H9 (cell line): ENCODE measurements around the gene GRAP2. TPM values are rescaled to one million over a fixed set of nuclear protein-coding genes. Genes with fewer than 3 reads are reported as not detected.

Source experiments
- DNase-seq: peaks from one replicate; pipeline ENCODE4 v3.0.0-alpha.2; 2017
- H2AFZ ChIP-seq: one replicate; pipeline ENCODE4 v1.6.1; 2013; ENCODE audit warnings: mild to moderate bottlenecking, low read length, control low read depth, moderate library complexity
- H2AK5ac ChIP-seq: 2 replicates; pipeline ENCODE4 v1.6.1; 2013; ENCODE audit warnings: low read length, control low read depth, mixed read lengths; ENCODE audit not compliant: insufficient read length
- H2BK120ac ChIP-seq: one replicate; pipeline ENCODE4 v1.6.1; 2013; ENCODE audit warnings: low read depth, mild to moderate bottlenecking, low read length, control low read depth, inconsistent platforms; ENCODE audit not compliant: poor library complexity, severe bottlenecking
- H2BK12ac ChIP-seq: 2 replicates; pipeline ENCODE4 v1.6.1; 2013; ENCODE audit warnings: low read length, control low read depth, mixed read lengths, low read depth; ENCODE audit not compliant: insufficient read length
- H2BK15ac ChIP-seq: 2 replicates; pipeline ENCODE4 v1.6.1; 2013; ENCODE audit warnings: low read depth, low read length, control low read depth
- H2BK20ac ChIP-seq: one replicate; pipeline ENCODE4 v1.6.1; 2013; ENCODE audit warnings: low read depth, mild to moderate bottlenecking, low read length, control low read depth, inconsistent platforms; ENCODE audit not compliant: poor library complexity, severe bottlenecking
- H2BK5ac ChIP-seq: 2 replicates; pipeline ENCODE4 v1.6.1; 2013; ENCODE audit warnings: low read length, control low read depth, mixed read lengths; ENCODE audit not compliant: insufficient read length
- H3K14ac ChIP-seq: 2 replicates; pipeline ENCODE4 v1.6.1; 2013; ENCODE audit warnings: low read length, control low read depth; ENCODE audit not compliant: insufficient read depth
- H3K18ac ChIP-seq: 2 replicates; pipeline ENCODE4 v1.6.1; 2013; ENCODE audit warnings: low read depth, mild to moderate bottlenecking, mixed read lengths, low read length, control low read depth; ENCODE audit not compliant: insufficient read length
- H3K23ac ChIP-seq: 2 replicates; pipeline ENCODE4 v1.6.1; 2013; ENCODE audit warnings: low read length, control low read depth, mixed read lengths, low read depth; ENCODE audit not compliant: insufficient read length
- H3K23me2 ChIP-seq: 2 replicates; pipeline ENCODE4 v1.6.1; 2013; ENCODE audit warnings: low read depth, mild to moderate bottlenecking, mixed read lengths, low read length, control low read depth; ENCODE audit not compliant: insufficient read length, poor library complexity, severe bottlenecking
- H3K27ac ChIP-seq: 2 replicates; pipeline ENCODE4 v1.5.1; 2013; ENCODE audit warnings: low read length, control low read depth, mixed read lengths, low read depth; ENCODE audit not compliant: insufficient read length
- H3K27me3 ChIP-seq: 2 replicates; pipeline ENCODE4 v1.6.1; 2013; ENCODE audit warnings: low read length, control low read depth, inconsistent platforms; ENCODE audit not compliant: insufficient read depth
- H3K4ac ChIP-seq: 2 replicates; pipeline ENCODE4 v1.6.1; 2013; ENCODE audit warnings: low read depth, mild to moderate bottlenecking, control low read depth, inconsistent platforms, low read length, moderate library complexity
- H3K4me1 ChIP-seq: 2 replicates; pipeline ENCODE4 v1.6.1; 2013; ENCODE audit warnings: low read length, control low read depth, inconsistent platforms; ENCODE audit not compliant: insufficient read depth
- H3K4me2 ChIP-seq: 2 replicates; pipeline ENCODE4 v1.6.1; 2013; ENCODE audit warnings: low read length, control low read depth, mixed read lengths; ENCODE audit not compliant: insufficient read length, insufficient read depth
- H3K56ac ChIP-seq: 2 replicates; pipeline ENCODE4 v1.6.1; 2013; ENCODE audit warnings: low read depth, mild to moderate bottlenecking, mixed read lengths, low read length, control low read depth; ENCODE audit not compliant: insufficient read length
- H3K79me1 ChIP-seq: 2 replicates; pipeline ENCODE4 v1.6.1; 2013; ENCODE audit warnings: low read depth, mild to moderate bottlenecking, moderate library complexity, low read length, control low read depth, inconsistent platforms; ENCODE audit not compliant: insufficient read depth, poor library complexity, severe bottlenecking
- H3K79me2 ChIP-seq: 2 replicates; pipeline ENCODE4 v1.6.1; 2013; ENCODE audit warnings: low read length, control low read depth, inconsistent platforms; ENCODE audit not compliant: insufficient read depth
- H3K9ac ChIP-seq: 2 replicates; pipeline ENCODE4 v1.6.1; 2013; ENCODE audit warnings: low read length, control low read depth, mixed read lengths; ENCODE audit not compliant: insufficient read length; ENCODE audit errors: extremely low read depth
- H3K9me3 ChIP-seq: one replicate; pipeline ENCODE4 v1.6.1; 2013; ENCODE audit warnings: low read depth, low read length, inconsistent platforms; ENCODE audit not compliant: control insufficient read depth
- H3T11ph ChIP-seq: one replicate; pipeline ENCODE4 v1.6.1; 2013; ENCODE audit warnings: mild to moderate bottlenecking, low read length, control low read depth, inconsistent platforms
- H4K20me1 ChIP-seq: one replicate; pipeline ENCODE4 v1.6.1; 2013; ENCODE audit not compliant: control insufficient read depth, insufficient read length, insufficient read depth
- H4K5ac ChIP-seq: 2 replicates; pipeline ENCODE4 v1.6.1; 2013; ENCODE audit warnings: low read depth, mild to moderate bottlenecking, mixed read lengths, low read length, control low read depth; ENCODE audit not compliant: insufficient read length
- H4K8ac ChIP-seq: replicated peaks from 2 replicates; pipeline ENCODE4 v1.6.1; 2013; ENCODE audit warnings: low read length, control low read depth, mixed read lengths, low read depth; ENCODE audit not compliant: insufficient read length
- H4K91ac ChIP-seq: 2 replicates; pipeline ENCODE4 v1.6.1; 2013; ENCODE audit warnings: low read depth, mild to moderate bottlenecking, moderate library complexity, mixed read lengths, low read length, control low read depth; ENCODE audit not compliant: insufficient read length
- H3K27ac Mint-ChIP-seq, 3 experiments: 2 replicates in 2 of 3; 3 replicates in 1 of 3; pipeline ENCODE4 v1.8.0; 2020 to 2021; ENCODE audit warnings: mixed read lengths in 3 of 3, mild to moderate bottlenecking in 1 of 3, moderate library complexity in 1 of 3
- H3K27me3 Mint-ChIP-seq: 2 replicates; pipeline ENCODE4 v1.8.0; 2021; ENCODE audit warnings: low read depth, mild to moderate bottlenecking, moderate library complexity, mixed read lengths
- H3K36me3 Mint-ChIP-seq, 3 experiments: 2 replicates in 2 of 3; 3 replicates in 1 of 3; pipeline ENCODE4 v1.8.0; 2020 to 2021; ENCODE audit warnings: low read depth in 3 of 3, mixed read lengths in 3 of 3; ENCODE audit not compliant: insufficient read depth in 1 of 3
- H3K4me1 Mint-ChIP-seq, 2 experiments: 2 replicates each; pipeline ENCODE4 v1.8.0; 2020; ENCODE audit warnings: mixed read lengths in 2 of 2
- H3K4me3 Mint-ChIP-seq, 2 experiments: 2 replicates in 1 of 2; 3 replicates in 1 of 2; pipeline ENCODE4 v1.8.0; 2020 to 2021; ENCODE audit warnings: mild to moderate bottlenecking in 2 of 2, mixed read lengths in 2 of 2, moderate library complexity in 1 of 2
- H3K9me3 Mint-ChIP-seq, 2 experiments: 2 replicates in 1 of 2; 3 replicates in 1 of 2; pipeline ENCODE4 v1.8.0; 2020; ENCODE audit warnings: mild to moderate bottlenecking in 2 of 2, mixed read lengths in 2 of 2, moderate library complexity in 1 of 2
- CTCF ChIP-seq: fragments of 200-600 bp; sonication (generic); conservative IDR thresholded peaks from 3 replicates; pipeline ENCODE4 v1.8.0; 2021; ENCODE audit warnings: antibody characterized with exemption, mild to moderate bottlenecking
- WGBS: extraction: QIAGEN DNeasy Blood & Tissue Kit; methylation state at CpG from one replicate; pipeline ENCODE4 v1.1.7; 2013; ENCODE audit warnings: missing lambda C conversion rate, low lambda C conversion rate, mixed read lengths; ENCODE audit not compliant: insufficient read length; ENCODE audit errors: extremely low coverage; 5-methylcytosine and 5-hydroxymethylcytosine counted together
- total RNA-seq: library from RNA; stranded (reverse); gene quantifications from 2 replicates; pipeline ENCODE4 v1.2.1, GENCODE V29; 2021

Gene GRAP2
- total RNA-seq, 1 experiment from 2014 or later = not detected

- Mint-ChIP-seq H3K4me3 (no peak overlapping the region), H3K36me3 (no peaks in the 10 kb centered on the region; a peak in 1 of 7 replicates), H3K27me3 (peaks cover 15% of the 10 kb centered on the region), H3K27ac (no peak overlapping the region), H3K9me3 (no peaks in the 10 kb centered on the region), H3K4me1 (peaks cover 35 to 38% of the 10 kb centered on the region in 2 experiments)
- no peak overlapping the region for H3K18ac ChIP-seq
- no peak overlapping the region for H4K91ac ChIP-seq
- no peaks in the 10 kb centered on the region for H3K27me3 ChIP-seq
- no peak overlapping the region for H3K14ac ChIP-seq
- no peak overlapping the region for H2BK12ac ChIP-seq
- H2BK120ac ChIP-seq = no peak overlapping the region
- no CpG with 5 or more reads among the region's 2 CpGs for WGBS
- H3K4ac ChIP-seq = no peak overlapping the region
- H3K79me1 ChIP-seq = no peaks in the 10 kb centered on the region
- H2BK15ac ChIP-seq = no peak overlapping the region
- H3K4me1 ChIP-seq = 0 out of 2 replicates have a peak, but pooled peaks cover 3% of the 10 kb centered on the region
- H3K23ac ChIP-seq = no peak overlapping the region
- H3K9ac ChIP-seq = no peak overlapping the region
- no peak overlapping the region for H2BK20ac ChIP-seq
- H2BK5ac ChIP-seq = no peak overlapping the region
- no peaks in the 10 kb centered on the region for H4K20me1 ChIP-seq
- H3K9me3 ChIP-seq = no peaks in the 10 kb centered on the region
- no peak overlapping the region for H3K4me2 ChIP-seq
- no peaks in the 10 kb centered on the region for H3K23me2 ChIP-seq
- no peak for TF ChIP-seq CTCF
- no peak overlapping the region for H2AK5ac ChIP-seq
- no peak overlapping the region for H3T11ph ChIP-seq
- no peak overlapping the region for H4K8ac ChIP-seq
- H4K5ac ChIP-seq = no peak overlapping the region
- no peak for DNase-seq
- no peak overlapping the region for H3K27ac ChIP-seq
- no peak overlapping the region for H2AFZ ChIP-seq
- no peak overlapping the region for H3K56ac ChIP-seq
- no peaks in the 10 kb centered on the region for H3K79me2 ChIP-seq
Observed at GRCh38 chr22:39955675-39956074, 54.8 kb downstream of the GRAP2 start.
